IMR-90 (cell line): Measurements from ENCODE around the gene ZC3H8. TPM values are rescaled to one million over a fixed set of nuclear protein-coding genes. Genes with fewer than 3 reads are reported as not detected.

Experiments
- ATAC-seq: fragments of 200-7000 bp; cut with Tn5 transposase; 2 replicates; pipeline ENCODE4 v1.9.1; 2020; ENCODE audit warnings: low read depth, mild to moderate bottlenecking, moderate library complexity
- BruUV-seq: library from RNA; stranded (reverse); fragments of 400-500 nt; replicated peaks from 2 replicates; lab custom pipeline; 2021; lab: Mats Ljungman, UMichigan
- CTCF ChIA-PET: fragments of 300-600 bp; formaldehyde crosslinking; extraction: SDS; loops from one replicate; lab custom pipeline; 2021; ENCODE audit warnings: antibody characterized with exemption; lab: Yijun Ruan, JAX
- POLR2A ChIA-PET: fragments of 300-600 bp; sonication (Branson Sonifier 250); formaldehyde crosslinking; loops from one replicate; lab custom pipeline; 2022; ENCODE audit warnings: antibody characterized with exemption; ENCODE audit not compliant: unreplicated experiment; lab: Charles Lee
- DNase-seq: peaks from one replicate; pipeline ENCODE4 v3.0.0; 2013
- H2AFZ ChIP-seq: replicated peaks from 2 replicates; pipeline ENCODE3; 2013; ENCODE audit warnings: low read length, mild to moderate bottlenecking; ENCODE audit not compliant: poor library complexity
- H2AK5ac ChIP-seq: 2 replicates; pipeline ENCODE4 v1.6.1; 2013; ENCODE audit warnings: low read depth, low read length, inconsistent platforms
- H2AK9ac ChIP-seq: replicated peaks from 2 replicates; pipeline ENCODE3; 2013; ENCODE audit warnings: mild to moderate bottlenecking, low read depth, low read length, moderate library complexity; ENCODE audit not compliant: poor library complexity
- H2BK120ac ChIP-seq: 2 replicates; pipeline ENCODE4 v1.6.1; 2013; ENCODE audit warnings: low read depth, low read length, inconsistent platforms
- H2BK15ac ChIP-seq: 3 replicates; pipeline ENCODE4 v1.6.1; 2013; ENCODE audit warnings: low read depth, low read length, inconsistent platforms
- H2BK20ac ChIP-seq: 2 replicates; pipeline ENCODE4 v1.6.1; 2013; ENCODE audit warnings: low read depth, mild to moderate bottlenecking, inconsistent platforms, low read length, moderate library complexity
- H2BK5ac ChIP-seq: 2 replicates; pipeline ENCODE4 v1.6.1; 2013; ENCODE audit warnings: mild to moderate bottlenecking, low read depth, low read length, inconsistent platforms; ENCODE audit not compliant: poor library complexity, severe bottlenecking
- H3K14ac ChIP-seq: replicated peaks from 2 replicates; pipeline ENCODE4 v1.6.1; 2013; ENCODE audit warnings: low read depth, low read length, inconsistent platforms
- H3K18ac ChIP-seq: 2 replicates; pipeline ENCODE4 v1.6.1; 2013; ENCODE audit warnings: low read depth, low read length, control low read depth
- H3K23ac ChIP-seq: 2 replicates; pipeline ENCODE4 v1.6.1; 2013; ENCODE audit warnings: low read depth, low read length, inconsistent platforms
- H3K27ac ChIP-seq: 2 replicates; pipeline ENCODE4 v1.5.1; 2013; ENCODE audit warnings: mild to moderate bottlenecking, control low read depth, low read length; ENCODE audit not compliant: insufficient read depth
- H3K27me3 ChIP-seq: 2 replicates; pipeline ENCODE4 v1.6.1; 2013; ENCODE audit warnings: low read length; ENCODE audit not compliant: control insufficient read depth, insufficient read depth
- H3K36me3 ChIP-seq: 2 replicates; pipeline ENCODE4 v1.6.1; 2013; ENCODE audit warnings: low read length, mixed read lengths; ENCODE audit not compliant: control insufficient read depth, insufficient read depth
- H3K4ac ChIP-seq: 2 replicates; pipeline ENCODE4 v1.6.1; 2013; ENCODE audit warnings: low read depth, low read length, inconsistent platforms
- H3K4me1 ChIP-seq: 2 replicates; pipeline ENCODE4 v1.6.1; 2013; ENCODE audit warnings: low read length, mixed read lengths; ENCODE audit not compliant: control insufficient read depth, insufficient read depth
- H3K4me2 ChIP-seq: 2 replicates; pipeline ENCODE4 v1.6.1; 2013; ENCODE audit warnings: low read depth, mild to moderate bottlenecking, control low read depth, low read length, moderate library complexity
- H3K4me3 ChIP-seq: 2 replicates; pipeline ENCODE4 v1.5.1; 2013; ENCODE audit warnings: low read depth, mild to moderate bottlenecking, control low read depth, low read length, moderate library complexity; ENCODE audit not compliant: insufficient read depth
- H3K56ac ChIP-seq: 2 replicates; pipeline ENCODE4 v1.6.1; 2013; ENCODE audit warnings: low read length, inconsistent platforms; ENCODE audit not compliant: insufficient read depth; ENCODE audit errors: extremely low read depth
- H3K79me1 ChIP-seq, 2 experiments: 2 replicates each; pipeline ENCODE4 v1.6.1; 2013; ENCODE audit warnings: low read length in 2 of 2, inconsistent platforms in 1 of 2, low read depth in 1 of 2
- H3K9ac ChIP-seq: 2 replicates; pipeline ENCODE4 v1.6.1; 2013; ENCODE audit warnings: low read depth, low read length, control low read depth
- H3K9me1 ChIP-seq: 2 replicates; pipeline ENCODE4 v1.6.1; 2013; ENCODE audit warnings: low read length, inconsistent platforms; ENCODE audit not compliant: insufficient read depth
- H3K9me3 ChIP-seq: 2 replicates; pipeline ENCODE4 v1.6.1; 2013; ENCODE audit warnings: low read length; ENCODE audit not compliant: control insufficient read depth, insufficient read depth
- H4K20me1 ChIP-seq: 2 replicates; pipeline ENCODE4 v1.6.1; 2013; ENCODE audit warnings: low read length, inconsistent platforms; ENCODE audit not compliant: insufficient read depth
- H4K5ac ChIP-seq: 2 replicates; pipeline ENCODE4 v1.6.1; 2013; ENCODE audit warnings: mild to moderate bottlenecking, low read depth, low read length, control low read depth
- H4K8ac ChIP-seq, 2 experiments: 2 replicates each; pipeline ENCODE4 v1.6.1; 2013; ENCODE audit warnings: low read depth in 2 of 2, low read length in 2 of 2, control low read depth in 1 of 2, inconsistent platforms in 1 of 2
- H4K91ac ChIP-seq: 2 replicates; pipeline ENCODE4 v1.6.1; 2013; ENCODE audit warnings: low read depth, low read length, inconsistent platforms; ENCODE audit not compliant: insufficient read depth
- CEBPB ChIP-seq: IDR thresholded peaks from 2 replicates; pipeline ENCODE4 v1.6.1; 2012; ENCODE audit warnings: low read depth, low read length, improper control_type of control experiment
- SMC3 ChIP-seq: fragments of 150-350 bp; IDR thresholded peaks from 2 replicates; pipeline ENCODE4 v1.6.1; 2016; ENCODE audit warnings: low read depth, mild to moderate bottlenecking, antibody characterized with exemption, low read length, moderate library complexity
- WGBS, 2 experiments: methylation state at CpG; one replicate each; pipeline versions ENCODE4 v1.1.5 to v1.1.7; 2013; ENCODE audit warnings: missing lambda C conversion rate in 2 of 2; ENCODE audit not compliant: insufficient read length in 1 of 2; ENCODE audit errors: extremely low coverage in 2 of 2; 5-methylcytosine and 5-hydroxymethylcytosine counted together
- dilution Hi-C: fragments of 300-500 bp; cut with HindIII; formaldehyde crosslinking; loops from one replicate; pipeline ENCODE4 v1.14.3; 2018; ENCODE audit warnings: low sequenced_read_pairs; ENCODE audit not compliant: unreplicated experiment
- in situ Hi-C: fragments of 300-500 bp; cut with MboI; formaldehyde crosslinking; loops from 3 replicates; pipeline ENCODE4 v1.14.3; 2019; ENCODE audit warnings: low sequenced_read_pairs, inconsistent platforms, mixed read lengths
- intact Hi-C: fragments of 100-400 bp; cut with micrococcal nuclease; formaldehyde crosslinking; loops from 2 replicates; pipeline ENCODE4 v1.10.0; 2022
- polyA plus RNA-seq, 3 experiments: library from polyadenylated mRNA; depleted of rRNA; stranded (reverse); fragments of >200 nt; gene quantifications; 2 replicates each; pipeline ENCODE4 v1.2.3, GENCODE V29; 2012; ENCODE audit warnings: low replicate concordance in 1 of 3
- total RNA-seq: library from RNA; depleted of rRNA; stranded (reverse); fragments of >200 nt; gene quantifications from 2 replicates; pipeline ENCODE4 v1.2.3, GENCODE V29; 2012

The ZC3H8 gene
- total and polyA plus RNA-seq, 2 of the 4 experiments (the other 2 are of a cell fraction): 0.18 to 1.6 TPM

DNA sequence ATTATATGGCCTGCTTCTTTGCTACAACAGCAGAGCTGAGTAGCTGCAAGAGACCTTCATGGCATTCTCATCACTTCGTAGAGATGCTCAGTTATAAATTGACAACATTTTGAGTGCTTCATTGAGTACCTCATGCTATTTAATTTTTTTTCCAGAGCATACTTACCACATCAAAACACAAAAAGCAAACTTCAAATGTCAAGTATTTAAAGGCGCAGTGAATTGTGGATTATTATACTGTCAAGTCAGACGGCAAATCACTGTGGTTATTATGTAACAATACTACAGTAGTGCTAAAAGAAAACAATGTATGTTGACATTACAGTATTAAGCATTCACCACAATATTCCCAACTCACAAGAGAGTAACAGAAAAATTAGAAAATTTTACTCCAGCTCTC lies 12.5 kb downstream of the ZC3H8 start:
- no peak overlapping the region for H3K56ac ChIP-seq
- H3K4me1 ChIP-seq: no peaks in the 10 kb centered on the region
- in situ Hi-C loops: no loop called here
- H4K91ac ChIP-seq: no peak overlapping the region
- intact Hi-C loops: loop anchor here (10.0 kb wide), 1 partner anchor 128 kb away; no protein-coding TSS in a partner anchor
- H2BK20ac ChIP-seq: no peak overlapping the region
- ChIA-PET CTCF (interaction anchor here (1.1 kb wide), 1 partner anchor 120 kb away, joined by 3 read pairs; no protein-coding TSS in a partner anchor), POLR2A (no interaction called here)
- H3K27me3 ChIP-seq: no peaks in the 10 kb centered on the region
- H3K14ac ChIP-seq: no peak overlapping the region
- no peak overlapping the region for H2BK15ac ChIP-seq
- no peaks in the 10 kb centered on the region for H3K9me3 ChIP-seq
- H4K8ac ChIP-seq: no peak overlapping the region
- no peak overlapping the region for H3K9ac ChIP-seq
- ATAC-seq (no peak), DNase-seq (no peak)
- no peak overlapping the region for H3K23ac ChIP-seq
- BruUV-seq: no TSS peak
- H3K27ac ChIP-seq: no peak overlapping the region
- H3K4me3 ChIP-seq: no peak overlapping the region
- H2BK120ac ChIP-seq: no peak overlapping the region
- no peak overlapping the region for H4K5ac ChIP-seq
- no peaks in the 10 kb centered on the region for H3K79me1 ChIP-seq
- no peak overlapping the region for H3K4ac ChIP-seq
- dilution Hi-C loops: no loop called here
- H3K4me2 ChIP-seq: no peak overlapping the region
- H2AFZ ChIP-seq: no peak overlapping the region
- no peak overlapping the region for H2AK5ac ChIP-seq
- 0 out of 2 replicates have a peak, but pooled peaks cover 1% of the 10 kb centered on the region for H3K36me3 ChIP-seq
- TF ChIP-seq CEBPB: no peak
- TF ChIP-seq SMC3: no peak
- no peak overlapping the region for H3K18ac ChIP-seq
- no CpG with 5 or more reads among the region's 3 CpGs for WGBS, 2 experiments
- H3K9me1 ChIP-seq: no peaks in the 10 kb centered on the region
- H2AK9ac ChIP-seq: no peak overlapping the region
- no peak overlapping the region for H2BK5ac ChIP-seq
- H4K20me1 ChIP-seq: no peaks in the 10 kb centered on the region
